SU-DHL-6 (cell line): ENCODE measurements around the gene ZNF319.

Experiments
- EZH2phosphoT487 ChIP-seq: fragments of 200-600 bp; sonication (generic), shearing (Covaris generic); conservative IDR thresholded peaks from 2 replicates; pipeline ENCODE4 v1.6.1; 2018; ENCODE audit warnings: mild to moderate bottlenecking, antibody characterized with exemption, low read length, moderate library complexity, mixed read lengths
- TF ChIP-seq, protein P1 (sequence below): fragments of 200-600 bp; sonication (generic); IDR thresholded peaks from one replicate; pipeline ENCODE4 v1.5.1; 2017; ENCODE audit warnings: antibody characterized with exemption, mild to moderate bottlenecking, low read length, moderate library complexity; ENCODE audit not compliant: insufficient read depth, poor library complexity, severe bottlenecking

DNA sequence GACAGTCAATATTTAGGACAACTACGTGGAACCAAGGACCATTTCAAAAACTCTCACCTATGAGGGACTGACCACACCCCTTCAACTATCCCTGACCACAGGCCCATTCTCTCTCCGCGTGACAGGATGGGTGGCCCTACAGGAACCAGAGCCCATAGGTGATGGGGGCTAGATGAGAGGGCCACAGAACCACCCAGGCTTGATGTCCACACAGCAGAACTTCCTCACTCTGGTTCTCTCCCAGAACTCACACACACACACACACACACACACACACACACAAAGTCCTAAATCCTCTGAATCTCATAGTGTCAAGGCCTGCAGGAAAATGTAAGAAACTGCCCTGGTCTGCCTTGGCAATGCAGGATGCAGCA is 1.5 kb downstream of the ZNF319 start:
- TF ChIP-seq, protein P1, sequence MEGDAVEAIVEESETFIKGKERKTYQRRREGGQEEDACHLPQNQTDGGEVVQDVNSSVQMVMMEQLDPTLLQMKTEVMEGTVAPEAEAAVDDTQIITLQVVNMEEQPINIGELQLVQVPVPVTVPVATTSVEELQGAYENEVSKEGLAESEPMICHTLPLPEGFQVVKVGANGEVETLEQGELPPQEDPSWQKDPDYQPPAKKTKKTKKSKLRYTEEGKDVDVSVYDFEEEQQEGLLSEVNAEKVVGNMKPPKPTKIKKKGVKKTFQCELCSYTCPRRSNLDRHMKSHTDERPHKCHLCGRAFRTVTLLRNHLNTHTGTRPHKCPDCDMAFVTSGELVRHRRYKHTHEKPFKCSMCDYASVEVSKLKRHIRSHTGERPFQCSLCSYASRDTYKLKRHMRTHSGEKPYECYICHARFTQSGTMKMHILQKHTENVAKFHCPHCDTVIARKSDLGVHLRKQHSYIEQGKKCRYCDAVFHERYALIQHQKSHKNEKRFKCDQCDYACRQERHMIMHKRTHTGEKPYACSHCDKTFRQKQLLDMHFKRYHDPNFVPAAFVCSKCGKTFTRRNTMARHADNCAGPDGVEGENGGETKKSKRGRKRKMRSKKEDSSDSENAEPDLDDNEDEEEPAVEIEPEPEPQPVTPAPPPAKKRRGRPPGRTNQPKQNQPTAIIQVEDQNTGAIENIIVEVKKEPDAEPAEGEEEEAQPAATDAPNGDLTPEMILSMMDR = no peak
- no peak for TF ChIP-seq EZH2phosphoT487
